GM18499 (cell line): ENCODE measurements around the gene ABCD1.
"Not testable (repeated sequence)": the region's sequence is repeated elsewhere in the genome, so short reads cannot be mapped to it uniquely, and the experiment has no call there.

Experiments used
- ATAC-seq: cut with Tn5 transposase; IDR thresholded peaks from one replicate; pipeline ENCODE4 v1.9.1; 2021; ENCODE audit warnings: moderate number of reproducible peaks; ENCODE audit not compliant: insufficient read depth, unreplicated experiment

ABCD1 gene

GRCh38 chrX:153724252-153725038 is at the start of gene ABCD1, which contains the start of gene BCAP31:
ABCD1 (plus strand) TSS chrX:153724856; CDS start chrX:153725267, 411 bp downstream.
BCAP31 (minus strand) TSS chrX:153724387; CDS start chrX:153723244, 1,143 bp downstream.
- no peak for ATAC-seq

GRCh38 chrX:153681175-153681574 is 43.5 kb upstream of the ABCD1 start:
- ATAC-seq = no peak

- ATAC-seq = not testable (repeated sequence)
Observed at GRCh38 chrX:153683486-153683885, 41.2 kb upstream of the ABCD1 start.

GRCh38 chrX:153684467-153685155 is 40.0 kb upstream of the ABCD1 start:
- no peak for ATAC-seq

GRCh38 chrX:153685156-153685536 is 39.5 kb upstream of the ABCD1 start:
- ATAC-seq = no peak

GRCh38 chrX:153685751-153686696 is 38.6 kb upstream of the ABCD1 start:
- no peak for ATAC-seq

- no peak for ATAC-seq
Observed at GRCh38 chrX:153686711-153687110, 37.9 kb upstream of the ABCD1 start.

GRCh38 chrX:153687121-153688039 is 37.3 kb upstream of the ABCD1 start, which contains the start of gene SLC6A8:
SLC6A8 (plus strand) TSS chrX:153687926; CDS start chrX:153688575, 649 bp downstream.
- no peak for ATAC-seq

GRCh38 chrX:153688071-153688470 is 36.6 kb upstream of the ABCD1 start:
- no peak for ATAC-seq

- ATAC-seq = no peak
Observed at GRCh38 chrX:153688506-153688905, 36.1 kb upstream of the ABCD1 start.

- ATAC-seq = no peak
Observed at GRCh38 chrX:153688911-153689590, 35.6 kb upstream of the ABCD1 start.

- ATAC-seq = no peak
Observed at GRCh38 chrX:153689654-153690465, 34.8 kb upstream of the ABCD1 start.

GRCh38 chrX:153690466-153690865 is 34.2 kb upstream of the ABCD1 start:
- ATAC-seq = no peak

- not testable (repeated sequence) for ATAC-seq
Observed at GRCh38 chrX:153691032-153691827, 33.4 kb upstream of the ABCD1 start.

- no peak for ATAC-seq
Observed at GRCh38 chrX:153692003-153692402, 32.7 kb upstream of the ABCD1 start.

- no peak for ATAC-seq
Observed at GRCh38 chrX:153692611-153693156, 32.0 kb upstream of the ABCD1 start.
